ENCODE measurements around the gene ADGRV1.

The ADGRV1 gene

DNA sequence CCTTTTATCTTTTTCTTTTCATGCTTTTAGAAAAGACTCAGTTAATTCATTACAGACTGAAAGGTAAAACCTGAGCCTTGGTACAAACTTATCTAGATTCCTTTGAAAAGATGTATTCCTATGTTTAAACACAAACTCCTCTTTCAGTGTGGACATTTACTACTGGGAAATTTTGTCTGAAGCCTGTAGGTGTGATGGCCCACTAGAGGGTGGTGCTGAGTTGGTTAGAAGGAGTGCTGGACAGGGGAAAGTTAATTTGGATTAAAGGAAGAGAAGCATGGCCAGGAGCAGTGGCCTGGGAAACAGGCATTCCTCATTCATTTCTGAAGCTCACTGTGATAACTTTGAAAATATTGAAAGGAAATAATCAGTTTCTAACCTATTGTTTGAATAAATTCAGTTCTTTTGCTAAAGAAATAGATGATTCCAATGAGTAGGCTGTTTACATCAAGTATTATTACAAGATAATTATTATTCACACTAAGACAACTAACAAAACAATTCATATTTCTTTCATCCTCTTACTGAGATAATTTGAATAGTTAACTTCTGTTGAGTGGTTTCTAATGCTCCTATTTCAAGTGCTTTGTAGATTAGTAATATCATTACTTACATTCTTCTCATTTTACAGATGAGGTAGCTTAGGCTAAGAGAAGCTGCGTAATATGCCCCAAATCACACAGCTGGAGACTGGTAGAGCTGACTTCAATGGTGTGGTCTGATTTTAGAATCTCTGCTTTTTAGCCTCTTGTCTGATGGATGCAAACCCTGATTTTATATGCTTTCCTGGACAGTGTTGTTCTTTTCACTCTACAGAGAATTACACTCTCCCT, 150.9 kb downstream of the ADGRV1 start:
- TF ChIP-seq CTCF (IDR thresholded peaks at IDR 0.05), result no peak
- Histone ChIP-seq H3K4me3 (no peak overlapping the region), H3K27ac (no peak overlapping the region)
- no peak for DNase-seq (ENCODE audit: low spot score)

GRCh38 chr5:90718387-90718786, 159.8 kb downstream of the ADGRV1 start:
- no peak overlapping the region for H3K4me3 ChIP-seq
- no peak for DNase-seq (ENCODE audit: low spot score)
- H3K27ac ChIP-seq, result no peak overlapping the region
- no peak for TF ChIP-seq CTCF (IDR thresholded peaks at IDR 0.05)

DNA sequence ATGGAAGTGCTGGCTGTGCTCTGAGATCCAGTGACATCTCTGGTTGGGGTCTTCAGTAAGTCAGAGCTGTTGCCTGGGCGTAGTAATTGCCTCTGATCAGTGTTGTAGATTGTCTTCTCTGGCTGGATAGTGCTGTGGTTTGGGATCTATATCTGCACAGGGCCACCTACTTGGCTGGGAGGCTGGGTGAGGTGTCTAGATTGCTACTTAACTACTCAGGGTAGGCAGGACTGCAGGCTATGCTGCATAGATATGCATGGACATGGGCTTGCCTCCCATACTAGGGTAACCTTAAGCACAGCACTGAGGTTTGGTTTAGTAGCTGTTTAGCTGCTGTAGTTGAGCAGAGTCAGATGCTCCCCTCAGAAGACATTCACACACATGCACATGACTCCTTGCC, 181.0 kb downstream of the ADGRV1 start:
- DNase-seq (ENCODE audit: low spot score), result no peak
- no peak overlapping the region for H3K4me3 ChIP-seq
- TF ChIP-seq CTCF (IDR thresholded peaks at IDR 0.05), result no peak
- H3K27ac ChIP-seq, result no peak overlapping the region

GRCh38 chr5:90740244-90740799, 181.7 kb downstream of the ADGRV1 start:
- no peak overlapping the region for H3K27ac ChIP-seq
- DNase-seq (ENCODE audit: low spot score), result no peak
- no peak for TF ChIP-seq CTCF (IDR thresholded peaks at IDR 0.05)
- no peak overlapping the region for H3K4me3 ChIP-seq

DNA sequence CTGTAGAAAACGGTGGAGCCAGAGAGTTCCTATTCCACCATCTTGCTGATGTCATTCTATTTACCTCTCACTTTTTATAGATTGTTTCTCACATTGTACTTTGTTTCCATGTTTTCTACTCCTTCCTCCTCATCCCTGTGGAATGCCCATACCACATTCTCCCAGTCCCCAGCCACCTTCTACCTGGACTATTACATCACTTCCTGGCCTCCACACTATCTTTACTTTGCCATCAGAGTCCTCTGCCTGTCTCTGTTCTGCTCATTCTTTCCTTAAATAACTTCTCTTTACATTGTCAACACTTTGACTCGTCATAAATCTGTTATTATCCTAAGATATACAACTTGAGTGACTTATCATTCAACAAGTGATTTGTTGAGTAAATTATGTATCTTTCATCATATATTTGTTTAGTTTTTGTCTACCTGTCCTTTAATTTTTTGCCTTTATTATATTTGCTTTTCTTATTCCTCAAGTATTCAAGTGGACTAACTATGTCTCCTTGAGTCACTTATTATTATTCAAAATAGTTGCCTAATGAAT, 182.5 kb downstream of the ADGRV1 start:
- Histone ChIP-seq H3K4me3 (no peak overlapping the region), H3K27ac (no peak overlapping the region)
- no peak for TF ChIP-seq CTCF (IDR thresholded peaks at IDR 0.05)
- no peak for DNase-seq (ENCODE audit: low spot score)

DNA sequence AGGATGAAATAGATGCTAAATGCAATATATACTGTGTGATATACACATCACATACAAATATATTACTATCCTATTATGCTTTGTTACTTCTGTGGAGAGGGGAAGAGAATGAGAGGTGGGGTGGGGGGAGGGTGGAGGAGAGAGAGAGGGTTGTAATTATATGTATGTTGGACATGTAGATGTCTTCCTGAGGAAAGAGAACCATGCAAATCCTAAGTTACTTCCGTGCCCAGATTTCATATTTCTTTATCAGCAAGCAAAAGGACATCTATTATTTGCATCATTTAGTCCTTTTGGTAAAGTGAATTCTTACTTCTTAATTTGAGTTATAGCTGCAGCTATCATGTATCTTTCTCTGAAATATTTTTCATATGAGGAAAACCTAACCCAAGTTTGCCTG, 187.5 kb downstream of the ADGRV1 start:
- Histone ChIP-seq H3K27ac (no peak overlapping the region), H3K4me3 (no peak overlapping the region)
- TF ChIP-seq CTCF (IDR thresholded peaks at IDR 0.05), result no peak
- no peak for DNase-seq (ENCODE audit: low spot score)

DNA sequence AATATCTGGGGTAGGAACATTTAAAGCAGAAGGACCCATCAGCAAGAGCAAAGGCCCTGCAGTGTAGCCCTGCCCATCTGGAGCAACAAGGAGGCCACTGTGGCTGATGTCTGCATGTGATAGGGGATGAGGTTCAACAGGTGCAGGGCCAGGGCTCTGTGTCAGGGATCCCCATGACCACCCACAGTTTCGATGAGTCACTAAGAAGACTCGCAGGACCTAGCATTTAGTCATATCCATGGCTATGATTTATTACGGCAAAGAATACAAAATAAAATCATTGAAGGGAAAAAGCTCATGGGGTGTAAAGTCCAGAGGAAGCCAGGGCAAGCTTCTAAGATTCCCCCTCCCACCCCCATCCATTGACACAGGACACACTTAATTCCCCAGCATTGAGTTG, 188.6 kb downstream of the ADGRV1 start:
- TF ChIP-seq CTCF (IDR thresholded peaks at IDR 0.05), result no peak
- no peak for DNase-seq (ENCODE audit: low spot score)

More for the DNA sequence above, 188.6 kb downstream of the ADGRV1 start:
- Histone ChIP-seq H3K27ac (no peak overlapping the region), H3K4me3 (no peak overlapping the region)
